ENCODE data around the gene ELOVL5.
"Not testable (repeated sequence)": the region's sequence is repeated elsewhere in the genome, so short reads cannot be mapped to it uniquely, and the experiment has no call there.

ELOVL5 gene, protein sequence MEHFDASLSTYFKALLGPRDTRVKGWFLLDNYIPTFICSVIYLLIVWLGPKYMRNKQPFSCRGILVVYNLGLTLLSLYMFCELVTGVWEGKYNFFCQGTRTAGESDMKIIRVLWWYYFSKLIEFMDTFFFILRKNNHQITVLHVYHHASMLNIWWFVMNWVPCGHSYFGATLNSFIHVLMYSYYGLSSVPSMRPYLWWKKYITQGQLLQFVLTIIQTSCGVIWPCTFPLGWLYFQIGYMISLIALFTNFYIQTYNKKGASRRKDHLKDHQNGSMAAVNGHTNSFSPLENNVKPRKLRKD

DNA sequence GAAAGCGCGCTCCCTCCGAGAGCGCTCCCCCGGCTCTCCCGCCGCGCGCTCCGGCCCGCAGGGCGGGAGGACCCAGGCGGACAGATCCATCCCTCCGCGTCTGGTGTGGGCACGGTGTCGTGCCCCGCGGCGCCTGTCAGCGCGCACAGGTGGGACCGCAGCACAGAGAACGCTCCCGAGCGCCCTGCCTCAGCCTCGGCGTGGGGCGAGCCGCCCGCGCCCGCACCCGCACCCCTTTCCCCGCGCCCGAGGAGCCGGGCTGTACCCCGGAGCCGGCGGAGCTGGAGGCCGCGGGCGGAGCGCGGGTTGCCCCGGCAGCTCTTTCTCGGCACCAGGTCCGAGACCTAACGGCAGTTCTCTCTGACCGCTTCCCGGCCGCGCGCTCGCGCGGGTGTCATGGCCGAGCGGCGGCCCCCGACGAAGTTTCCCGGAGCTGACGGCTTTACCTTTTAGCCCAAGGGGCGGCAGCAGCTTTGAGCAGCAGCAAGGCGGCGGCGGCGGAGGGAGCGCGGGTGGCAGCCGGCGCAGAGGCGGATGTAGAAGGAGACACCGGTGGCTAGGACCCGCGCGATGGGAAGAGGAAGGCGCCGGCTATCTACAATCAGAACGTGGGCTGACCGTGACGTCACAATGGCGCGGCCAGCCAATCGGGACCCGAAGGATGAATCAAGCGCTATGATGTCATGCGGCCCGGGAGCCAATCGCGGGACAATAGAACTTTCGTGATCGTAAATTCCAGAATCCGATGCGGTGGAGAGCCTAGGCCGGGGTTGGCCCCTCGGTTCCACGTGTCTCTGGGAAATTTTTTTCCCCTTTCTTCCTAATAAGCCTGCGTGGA, at the start of gene ELOVL5:
TSS of gene ELOVL5 (minus strand) at position 580 of the 838 bp plus-strand sequence. CDS start 53,251 bp downstream, outside the sequence.
- peak; percentile 97 for DNase-seq

DNA sequence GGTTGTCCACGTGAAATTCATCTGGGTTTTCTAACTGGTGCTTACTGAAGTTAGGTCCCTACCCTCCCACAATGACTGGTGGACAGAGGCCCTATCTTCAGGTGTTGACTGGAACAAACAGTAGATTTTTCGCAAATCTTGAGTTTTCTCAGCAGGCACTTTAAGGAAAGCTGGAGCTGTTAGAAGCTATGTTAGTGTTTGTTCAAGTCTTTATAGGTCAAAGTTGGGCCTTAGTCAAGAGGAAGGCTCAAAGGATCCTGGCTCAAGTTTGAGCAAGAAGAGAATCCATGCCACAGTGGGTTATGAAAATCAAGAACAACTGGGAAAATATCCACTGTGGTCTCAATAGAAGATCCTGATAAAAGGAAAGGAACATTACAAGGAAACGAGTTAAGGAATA, 48.5 kb upstream of the ELOVL5 start:
- DNase-seq: no peak

DNA sequence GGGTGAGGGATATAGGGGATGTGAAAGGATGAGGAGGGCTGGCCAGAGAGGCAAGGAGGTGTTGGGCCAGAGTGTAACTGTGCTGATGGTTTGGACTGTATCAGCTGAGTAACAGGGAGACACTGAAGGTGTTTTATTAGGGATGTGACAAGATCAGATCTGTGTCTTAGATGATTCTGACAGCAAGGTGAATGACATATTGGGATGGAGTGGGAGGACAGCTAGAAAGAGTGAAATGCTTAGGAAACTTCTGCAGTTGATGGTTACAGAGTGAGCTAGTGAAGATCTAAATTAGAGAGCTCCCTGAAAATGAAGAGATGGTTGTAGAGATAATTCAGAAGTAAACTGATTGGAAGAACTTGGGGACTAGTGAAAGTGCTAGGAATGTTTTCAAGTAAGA, 47.2 kb upstream of the ELOVL5 start:
- no peak for DNase-seq

DNA sequence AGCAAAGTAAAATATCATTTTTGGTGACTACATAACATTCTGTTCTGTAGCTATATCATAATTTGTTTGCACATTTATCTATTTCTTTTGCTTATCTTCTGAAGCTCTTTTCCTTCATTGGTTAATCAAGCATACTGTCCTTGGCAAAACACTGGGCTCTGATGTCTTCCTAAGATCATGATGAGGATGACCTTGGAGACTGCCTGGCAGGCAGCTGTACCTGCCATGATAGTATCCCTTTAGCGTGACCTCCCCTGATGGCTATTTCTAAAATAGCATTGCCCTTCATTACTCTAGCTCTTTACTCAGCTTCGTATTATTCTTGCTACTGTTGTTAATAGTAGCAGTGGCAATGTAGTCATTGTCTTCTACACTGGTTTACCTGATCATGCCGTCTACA, 46.0 kb upstream of the ELOVL5 start:
- no peak for DNase-seq

DNA sequence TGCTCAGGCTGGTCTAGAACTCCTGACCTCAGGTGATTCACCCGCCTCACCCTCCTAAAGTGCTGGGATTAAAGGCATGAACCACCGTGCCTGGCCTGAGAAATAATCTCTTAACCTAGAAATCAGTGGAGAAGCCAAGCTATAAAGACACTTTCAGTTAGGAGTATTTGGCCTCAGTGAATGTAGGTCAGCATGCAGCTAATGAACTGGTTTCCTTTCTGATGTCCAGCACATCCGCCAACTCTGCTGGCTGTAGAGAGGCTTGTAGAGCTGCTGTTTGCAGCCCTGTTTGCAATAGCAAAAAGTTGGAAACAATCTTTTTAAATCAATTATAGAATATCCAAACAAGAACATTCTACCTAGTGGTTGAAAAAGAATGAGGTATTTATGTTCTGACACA, 42.4 kb upstream of the ELOVL5 start:
- DNase-seq: no peak

DNA sequence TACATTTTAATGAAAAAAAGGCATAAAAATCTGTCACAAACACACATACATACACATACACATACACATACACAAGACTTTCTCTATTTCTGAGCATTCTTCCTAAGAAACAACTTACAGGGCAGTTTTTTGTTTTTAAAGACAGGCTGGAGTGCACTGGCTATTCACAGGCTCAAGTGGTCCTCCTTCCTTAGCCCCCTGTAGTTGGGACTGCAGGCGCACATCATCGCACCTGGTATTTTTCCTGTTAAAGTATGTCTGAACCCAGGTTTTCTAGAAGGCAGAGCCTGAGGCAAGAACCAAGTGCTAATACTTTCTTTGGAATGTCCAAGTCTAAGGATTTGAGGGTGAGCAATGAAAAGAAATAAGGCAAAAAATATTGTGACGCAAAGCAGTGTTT, 41.3 kb upstream of the ELOVL5 start:
- DNase-seq: no peak

DNA sequence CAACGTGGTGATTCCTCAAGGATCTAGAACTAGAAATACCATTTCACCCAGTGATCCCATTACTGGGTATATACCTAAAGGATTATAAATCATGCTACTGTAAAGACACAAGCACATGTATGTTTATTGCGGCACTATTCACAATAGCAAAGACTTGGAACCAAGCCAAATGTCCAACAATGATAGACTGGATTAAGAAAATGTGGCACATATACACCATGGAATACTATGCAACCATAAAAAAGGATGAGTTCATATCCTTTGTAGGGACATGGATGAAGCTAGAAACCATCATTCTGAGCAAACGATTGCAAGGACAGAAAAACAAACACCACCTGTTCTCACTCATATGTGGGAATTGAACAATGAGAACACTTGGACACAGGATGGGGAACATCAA, 39.9 kb upstream of the ELOVL5 start:
- not testable (repeated sequence) for DNase-seq

DNA sequence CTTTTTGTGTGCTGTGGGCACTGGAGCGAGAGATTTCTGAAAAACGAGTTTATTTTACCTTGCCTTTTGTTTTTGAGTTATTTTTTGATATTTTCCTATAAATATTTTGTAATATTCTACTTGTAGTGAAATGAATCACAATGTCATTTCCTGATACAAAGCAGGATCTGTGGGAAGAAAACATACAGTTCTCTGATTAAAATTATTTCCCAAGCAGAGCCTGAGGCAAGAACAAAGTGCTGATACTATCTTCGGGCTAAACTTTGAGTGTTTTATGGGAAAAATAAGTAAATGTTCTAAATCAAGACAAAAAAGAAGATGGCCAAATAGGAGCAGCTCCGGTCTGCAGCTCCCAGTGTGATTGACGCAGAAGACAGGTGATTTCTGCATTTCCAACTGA, 33.7 kb upstream of the ELOVL5 start:
- DNase-seq: no peak

DNA sequence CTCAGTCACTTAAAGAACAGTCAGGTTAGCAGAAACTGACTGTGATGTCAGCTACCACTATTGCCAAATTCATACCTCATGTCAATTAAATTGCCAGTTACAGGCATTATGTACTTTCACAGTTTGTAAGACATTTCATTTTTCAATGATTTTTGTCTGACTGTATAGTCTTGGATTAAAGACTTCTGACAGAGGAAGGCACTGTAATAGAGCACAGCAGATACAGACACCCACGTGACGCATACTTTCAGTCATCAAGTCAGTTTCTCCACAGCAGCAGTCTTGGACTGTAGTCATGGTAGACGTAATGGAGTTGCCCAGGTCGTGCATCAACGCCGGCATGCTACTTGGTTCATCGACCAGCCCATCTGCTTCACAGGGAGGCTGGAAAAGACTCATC, 29.5 kb upstream of the ELOVL5 start:
- no peak for DNase-seq

DNA sequence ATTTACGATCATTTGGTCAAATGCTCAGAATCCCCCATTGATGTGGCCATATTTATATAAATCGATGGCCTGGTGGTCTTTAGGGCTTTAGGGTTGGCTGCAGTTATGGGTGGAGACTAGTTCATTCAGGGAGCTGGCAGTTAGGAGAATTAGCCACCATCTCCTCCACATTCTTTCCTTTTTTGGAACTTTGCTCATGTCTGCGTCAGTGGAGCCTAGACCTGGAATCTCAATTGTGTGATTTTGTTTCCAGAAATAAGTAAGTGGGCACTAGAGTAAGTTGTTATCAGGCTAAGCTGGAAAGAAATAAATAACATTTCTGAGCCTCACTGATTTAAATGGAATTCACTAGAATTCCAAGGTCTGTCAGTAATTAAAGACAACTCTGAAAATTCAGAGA, 29.0 kb upstream of the ELOVL5 start:
- DNase-seq: no peak

DNA sequence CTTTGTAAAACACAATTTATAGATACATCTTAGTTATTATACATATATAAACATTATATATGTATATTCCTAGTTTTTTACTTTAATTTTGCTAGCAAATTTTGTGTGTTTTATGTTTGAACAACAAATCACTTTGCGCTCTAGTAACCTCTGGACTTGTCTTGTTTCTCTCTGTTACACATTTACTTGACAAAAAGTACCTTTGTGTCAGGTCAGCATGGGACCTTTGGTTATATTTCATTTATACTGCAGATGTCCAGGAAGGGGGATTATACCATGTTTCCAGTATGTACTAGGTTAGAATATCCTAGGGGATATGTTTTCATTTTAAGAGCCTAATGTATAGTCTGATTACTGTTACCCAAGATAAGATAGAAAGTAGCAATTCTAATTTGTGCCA, 28.5 kb upstream of the ELOVL5 start:
- DNase-seq: no peak

DNA sequence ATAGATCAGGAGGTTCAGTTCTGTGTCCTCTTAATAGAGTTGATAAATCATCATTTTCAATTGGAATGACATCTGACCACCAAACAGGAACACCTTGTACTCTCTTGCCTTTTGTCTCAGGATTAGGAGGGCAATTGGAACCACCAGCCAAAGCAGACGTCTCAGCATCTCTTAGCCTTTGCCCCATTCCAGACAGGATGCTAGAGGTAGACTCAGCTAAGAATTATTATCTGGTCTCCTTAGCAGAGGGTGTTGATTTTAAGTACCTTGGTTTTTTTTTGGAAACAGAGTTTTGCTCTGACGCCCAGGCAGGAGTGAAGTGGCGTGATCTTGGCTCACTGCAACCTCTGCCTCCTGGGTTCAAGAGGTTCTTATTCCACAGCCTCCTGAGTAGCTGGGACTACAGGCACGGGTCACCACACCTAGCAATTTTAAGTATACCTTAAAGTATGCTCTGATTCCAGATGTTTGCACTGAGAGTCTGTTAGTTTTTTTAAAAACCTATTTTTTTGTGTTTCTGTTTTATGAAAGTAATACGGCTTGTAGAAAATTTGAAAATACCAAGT, 28.0 kb upstream of the ELOVL5 start:
- no peak for DNase-seq

DNA sequence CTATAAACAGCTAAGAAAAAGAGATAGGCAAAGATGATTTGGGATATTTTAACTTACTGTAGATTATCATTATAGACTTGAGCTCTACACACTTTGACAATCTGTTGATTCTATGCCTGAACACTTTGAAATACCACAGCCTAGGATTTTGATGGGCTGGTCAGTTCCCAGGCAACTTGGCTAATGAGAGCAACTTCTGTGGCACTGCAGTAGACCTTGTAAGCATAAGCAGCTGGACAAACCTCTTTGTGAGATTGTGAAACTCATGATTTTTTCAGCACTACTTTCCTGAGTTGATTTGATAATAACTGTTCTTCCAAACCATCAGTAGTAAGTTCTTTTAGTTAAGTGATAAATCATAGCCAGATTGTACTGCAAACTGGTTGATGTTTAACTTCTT, 27.1 kb upstream of the ELOVL5 start:
- no peak for DNase-seq

DNA sequence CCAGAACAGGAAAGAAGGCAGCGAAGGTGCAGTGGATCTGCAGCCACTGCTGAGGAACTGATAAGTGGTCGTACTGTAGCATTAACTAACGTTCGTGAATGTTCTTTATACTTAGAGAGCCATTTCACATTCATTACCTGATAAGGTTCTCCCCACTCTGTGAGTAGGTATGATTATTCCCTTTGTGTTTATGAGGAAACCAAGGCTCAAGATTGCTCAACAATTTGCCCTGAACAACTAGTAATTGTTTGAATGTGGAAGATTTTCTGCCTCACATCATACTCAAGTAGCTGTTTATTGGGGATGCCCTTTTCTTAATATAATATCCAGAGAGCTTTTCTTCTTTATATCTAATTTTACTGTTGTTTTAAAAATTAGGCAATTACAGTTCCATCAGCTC, 24.9 kb upstream of the ELOVL5 start:
- no peak for DNase-seq

DNA sequence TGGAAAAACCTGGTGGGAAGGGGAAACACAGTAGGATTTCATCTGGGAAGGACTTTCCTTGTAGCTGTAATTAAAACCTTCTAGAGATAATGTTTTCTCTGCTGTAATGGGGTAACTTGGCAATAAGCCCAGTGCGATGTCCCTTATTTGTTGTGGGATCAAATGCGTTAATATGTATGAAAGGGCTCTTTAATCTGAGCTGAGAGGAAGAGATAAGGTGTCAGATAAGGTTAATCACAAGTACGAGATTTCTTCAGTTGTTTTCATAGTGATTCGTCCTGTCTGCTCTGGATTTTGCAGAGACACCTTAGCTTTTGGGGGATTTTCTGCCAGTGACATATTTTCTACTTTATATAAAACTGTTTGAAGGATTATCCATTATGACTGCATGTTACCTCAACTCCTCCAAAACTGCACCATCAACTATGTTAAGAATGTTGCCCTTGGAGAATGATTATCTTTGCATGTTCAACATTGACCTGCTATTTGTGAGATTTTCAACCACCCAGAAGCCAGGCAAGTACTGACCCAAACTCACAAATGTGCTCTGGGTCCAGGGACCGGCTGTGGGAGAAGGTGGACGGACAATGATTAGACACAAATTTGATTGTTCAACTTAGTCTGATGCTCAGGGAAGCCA, 21.2 kb upstream of the ELOVL5 start:
- DNase-seq: peak; percentile 32

DNA sequence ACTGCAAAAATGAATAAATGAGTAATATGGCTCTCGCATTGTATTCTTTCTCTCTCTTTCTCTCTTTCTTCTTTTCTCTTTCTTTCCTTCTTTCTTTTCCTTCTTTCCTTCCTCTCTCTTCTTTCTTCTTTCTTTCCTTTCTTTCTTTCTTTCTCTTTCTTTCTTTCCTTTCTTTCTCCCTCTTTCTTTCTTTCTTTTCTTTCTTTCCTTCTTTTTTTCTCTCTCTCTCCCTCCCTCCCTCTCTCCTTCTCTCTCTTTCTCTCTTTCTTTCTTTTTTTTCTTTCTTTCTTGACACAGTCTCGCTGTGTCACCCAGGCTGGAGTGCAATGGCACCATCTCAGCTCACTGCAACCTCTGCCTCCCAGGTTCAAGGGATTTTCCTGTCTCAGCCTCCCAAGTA, 20.3 kb upstream of the ELOVL5 start:
- DNase-seq: no peak

DNA sequence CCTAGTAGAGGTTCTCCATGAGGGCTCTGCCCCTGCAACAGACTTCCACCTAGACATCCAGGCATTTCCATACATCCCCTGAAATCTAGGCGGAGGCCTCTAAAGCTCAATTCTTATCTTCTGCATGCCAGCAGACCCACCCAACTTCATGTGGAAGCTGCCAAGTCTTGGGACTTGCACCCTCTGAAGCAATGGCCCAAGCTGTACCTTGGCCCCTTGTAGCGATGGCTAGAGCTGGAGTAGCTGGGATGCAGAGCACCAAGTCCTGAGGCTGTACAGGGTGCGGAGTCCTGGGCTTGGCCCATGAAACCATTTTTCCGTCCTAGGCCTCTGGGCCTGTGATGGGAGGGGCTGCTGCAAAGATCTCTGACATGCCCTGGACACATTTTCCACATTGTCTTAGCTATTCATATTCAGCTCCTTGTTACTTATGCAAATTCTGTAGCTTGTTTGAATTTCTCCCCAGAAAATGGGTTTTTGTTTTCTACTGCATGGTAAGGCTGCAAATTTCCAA, 17.4 kb upstream of the ELOVL5 start:
- DNase-seq: no peak

DNA sequence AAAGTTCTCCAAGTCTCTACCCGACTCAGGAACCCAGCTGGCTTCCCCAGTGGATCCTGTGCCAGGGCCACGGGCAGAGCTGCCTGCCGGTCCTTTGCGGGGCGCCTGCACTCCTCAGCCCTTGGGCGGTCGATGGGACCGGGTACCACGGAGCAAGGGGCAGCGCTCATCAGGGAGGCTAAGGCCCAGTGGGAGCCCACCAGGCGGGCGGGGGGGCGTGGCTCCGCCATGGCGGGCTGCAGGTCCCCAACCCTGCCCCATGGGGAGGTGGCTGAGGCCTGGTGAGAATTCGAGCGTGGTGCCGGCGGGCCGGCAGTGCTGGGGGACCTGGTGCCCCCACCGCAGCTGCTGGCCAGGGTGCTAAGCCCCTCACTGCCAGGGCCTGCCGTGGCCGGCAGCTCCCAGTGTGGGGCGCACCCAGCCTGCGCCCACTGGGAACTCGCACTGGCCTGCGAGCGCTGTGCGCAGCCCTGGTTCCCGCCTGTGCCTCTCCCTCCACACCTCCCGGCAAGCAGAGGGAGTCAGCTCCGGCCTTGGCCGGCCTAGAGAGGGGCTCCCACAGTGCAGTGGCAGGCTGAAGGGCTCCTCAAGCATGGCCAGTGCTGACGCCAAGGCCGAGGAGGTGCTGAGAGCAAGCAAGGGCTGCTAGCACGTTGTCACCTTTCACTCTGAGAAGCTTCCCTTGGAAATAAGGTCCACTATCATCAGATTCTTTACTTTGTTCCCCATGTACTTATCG, 14.8 kb upstream of the ELOVL5 start:
- no peak for DNase-seq

DNA sequence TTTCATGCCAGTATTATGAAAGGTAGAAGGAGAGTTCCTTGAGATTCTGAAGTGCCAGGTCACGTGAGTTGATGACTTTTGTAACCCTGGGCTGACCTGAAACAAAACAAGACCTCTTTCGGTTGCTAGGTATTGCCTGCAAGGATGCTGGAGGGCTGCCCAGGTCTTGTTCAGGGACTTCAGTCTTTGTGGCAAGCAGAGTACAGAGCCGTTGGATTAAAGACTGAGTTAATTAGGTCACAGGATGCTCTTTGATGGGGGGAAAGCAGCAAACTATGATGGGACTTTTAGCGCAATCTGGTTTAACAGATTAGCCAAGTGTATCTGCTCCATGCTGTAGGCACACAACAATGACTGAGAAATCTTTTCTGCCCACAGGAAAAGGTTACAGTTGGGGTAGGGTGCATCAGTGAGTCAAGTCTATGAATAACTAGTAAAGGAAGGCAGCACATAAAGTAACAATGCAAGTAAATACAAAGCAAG, 12.8 kb upstream of the ELOVL5 start:
- DNase-seq: peak; percentile 45

DNA sequence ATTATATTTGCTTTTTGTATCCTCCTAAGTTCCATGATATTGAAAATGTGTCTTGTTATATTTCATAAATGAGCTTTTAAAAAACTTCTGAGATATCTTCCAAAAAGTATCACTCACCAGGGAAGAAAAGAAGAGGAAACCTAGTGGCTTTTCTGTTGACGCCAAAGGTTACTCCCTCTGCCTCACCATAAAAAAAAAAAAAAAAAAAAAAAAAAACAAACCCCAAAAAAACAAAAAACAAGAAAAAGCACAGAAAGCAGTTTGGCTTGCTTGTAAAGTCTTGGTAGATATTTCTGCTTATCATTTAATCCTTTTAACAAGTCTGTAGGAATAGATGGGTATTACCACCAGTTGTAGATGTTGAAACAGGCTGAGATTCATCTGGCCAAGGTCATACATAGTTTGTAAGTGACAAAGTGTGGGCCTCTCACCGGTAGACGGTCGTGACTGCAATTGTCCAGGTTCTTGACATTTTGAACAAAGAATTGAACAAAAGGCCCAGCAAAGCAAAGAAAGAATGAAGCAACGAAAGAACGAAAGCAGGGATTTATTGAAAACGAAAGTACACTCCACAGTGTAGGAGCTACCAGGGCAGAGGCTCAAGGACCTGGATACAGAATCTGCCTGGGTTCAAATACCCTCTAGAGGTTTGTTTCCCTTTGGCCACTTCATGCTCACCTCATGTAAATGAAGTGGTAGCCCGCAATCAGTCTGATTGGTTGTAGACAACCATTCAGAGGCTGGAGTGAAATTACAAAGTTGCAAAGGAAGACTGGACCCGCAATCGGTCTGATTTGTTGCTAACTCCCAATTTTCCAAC, 11.6 kb upstream of the ELOVL5 start:
- DNase-seq: no peak

DNA sequence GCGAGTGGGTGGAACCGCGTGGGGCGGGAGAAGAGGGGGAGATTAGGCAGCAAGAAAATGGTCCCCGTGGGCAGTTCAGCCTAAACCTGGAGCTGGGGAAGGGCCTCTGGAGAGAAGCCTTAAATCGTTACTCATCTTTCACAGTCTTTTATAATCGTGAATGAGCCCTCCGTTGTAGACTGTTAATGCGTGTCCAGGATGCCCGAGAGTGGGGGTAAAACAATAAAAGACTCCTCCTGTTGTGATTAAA, 11.0 kb upstream of the ELOVL5 start:
- no peak for DNase-seq

Data from NCI-H226 (cell line).